HG03039 (cell line): Measurements from ENCODE around the gene GRAP.

Source experiments
- ATAC-seq: cut with Tn5 transposase; IDR thresholded peaks from one replicate; pipeline ENCODE4 v1.9.1; 2021; ENCODE audit warnings: mild to moderate bottlenecking, moderate library complexity; ENCODE audit not compliant: unreplicated experiment

Gene GRAP

GRCh38 chr17:19019041-19019941 lies 27.5 kb downstream of the GRAP start:
- no peak for ATAC-seq

GRCh38 chr17:19018600-19018950 lies 28.2 kb downstream of the GRAP start:
- no peak for ATAC-seq

GRCh38 chr17:19017804-19018599 lies 28.8 kb downstream of the GRAP start:
- no peak for ATAC-seq

DNA sequence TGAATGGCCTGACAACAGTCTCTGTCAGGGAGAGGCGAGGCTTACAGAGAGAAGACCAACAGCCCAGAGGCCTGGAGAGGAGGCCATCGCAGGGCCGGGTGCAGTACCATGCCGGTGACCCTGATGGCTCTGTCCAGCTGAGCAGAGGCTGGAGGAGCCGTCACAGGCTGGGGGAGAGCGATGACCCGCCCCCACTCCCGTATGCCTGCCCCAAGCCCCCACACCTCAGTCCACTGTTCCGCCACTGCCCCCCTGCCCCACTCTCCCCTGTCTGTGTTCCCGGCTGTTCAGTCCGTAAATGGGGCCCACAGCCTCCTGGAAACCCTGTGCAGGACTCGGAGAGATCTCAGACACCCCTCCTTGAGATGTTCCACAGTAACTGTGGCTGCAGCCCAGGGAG lies 29.4 kb downstream of the GRAP start:
- ATAC-seq: no peak

DNA sequence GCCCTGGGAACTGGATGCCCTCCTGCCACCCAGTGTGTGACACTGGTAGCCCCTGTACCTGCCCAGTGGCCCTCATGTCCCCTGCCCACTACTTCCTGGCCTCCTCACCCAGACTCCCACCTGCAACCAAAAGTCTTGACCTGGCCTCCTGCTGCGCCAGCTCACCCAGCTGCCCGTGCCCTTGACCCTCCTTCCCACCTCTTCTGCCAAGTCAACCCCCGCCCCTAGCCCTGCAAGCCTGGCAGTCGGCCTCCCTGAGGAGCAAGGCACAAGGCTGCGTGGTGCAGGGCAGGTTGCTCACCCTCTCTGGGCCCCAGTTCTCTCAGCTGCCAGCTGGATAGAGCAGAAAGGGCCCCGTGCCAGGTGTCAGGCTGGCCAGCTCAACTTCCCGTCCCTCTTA lies 29.9 kb downstream of the GRAP start:
- ATAC-seq: no peak

- no peak for ATAC-seq
Observed at GRCh38 chr17:19016297-19016696, 30.5 kb downstream of the GRAP start.

- ATAC-seq: no peak
Observed at GRCh38 chr17:19015428-19015827, 31.3 kb downstream of the GRAP start.

DNA sequence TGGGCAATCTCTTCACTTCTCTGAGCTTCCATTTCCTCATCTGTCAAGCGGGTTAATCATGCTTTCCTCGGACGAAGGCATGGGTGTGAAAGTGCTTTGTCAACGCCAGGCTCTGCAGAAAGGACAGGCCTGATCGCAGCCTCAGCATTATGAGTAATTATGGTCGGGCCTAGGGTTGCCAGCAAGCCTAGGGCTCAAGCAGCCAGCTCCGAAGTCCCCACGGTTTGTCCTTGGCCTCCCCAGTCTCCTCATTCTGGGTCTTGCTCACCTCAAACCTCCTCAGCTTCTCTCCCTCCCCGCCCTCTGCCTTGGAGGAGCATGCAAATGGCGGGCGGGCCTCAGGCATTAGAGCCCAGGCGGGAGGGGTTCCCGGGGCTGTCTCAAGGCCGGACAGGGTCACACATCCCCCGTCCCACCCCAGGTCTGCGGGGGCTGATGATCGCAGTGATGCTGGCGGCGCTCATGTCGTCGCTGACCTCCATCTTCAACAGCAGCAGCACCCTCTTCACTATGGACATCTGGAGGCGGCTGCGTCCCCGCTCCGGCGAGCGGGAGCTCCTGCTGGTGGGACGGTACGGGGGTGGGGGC lies 32.0 kb downstream of the GRAP start:
- no peak for ATAC-seq

DNA sequence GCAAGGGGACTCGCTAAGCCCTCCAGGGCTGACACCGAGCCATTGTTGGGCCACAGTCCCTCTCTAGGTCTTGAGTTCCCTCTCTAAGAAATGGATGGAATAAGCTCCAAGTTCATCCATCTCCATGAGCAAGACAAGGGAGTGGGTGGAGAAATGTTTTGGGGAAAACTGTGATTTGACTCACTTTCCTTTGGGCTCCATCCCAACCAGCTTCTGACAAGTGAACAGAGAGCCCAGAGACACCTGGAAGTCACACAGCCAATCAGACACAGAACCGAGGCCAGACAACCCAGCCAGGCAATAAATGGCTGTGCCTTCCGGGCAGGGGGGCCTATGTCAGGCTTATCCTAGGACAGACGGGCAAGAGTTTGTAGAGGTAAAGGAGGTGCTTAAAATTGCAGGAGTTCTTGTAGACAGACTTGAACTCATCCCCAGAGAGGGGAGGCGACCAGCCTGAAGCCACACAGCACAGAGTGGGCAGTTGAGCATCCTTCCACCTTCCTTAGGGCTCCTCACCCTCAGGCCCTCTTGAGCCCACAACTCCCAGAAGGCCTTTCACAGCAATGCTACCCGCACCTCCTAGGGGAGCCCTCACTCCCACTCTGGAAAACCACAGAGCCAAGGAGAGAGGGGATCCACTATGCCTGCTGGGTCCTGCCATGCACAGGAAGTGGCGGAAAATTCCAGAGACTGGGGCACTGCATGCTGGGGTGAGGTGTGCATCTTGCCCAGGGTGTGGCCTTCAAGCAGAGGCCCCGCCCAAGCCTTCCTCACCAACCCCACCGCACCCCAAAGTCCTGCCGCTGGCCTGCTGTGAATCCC lies 32.7 kb downstream of the GRAP start:
- no peak for ATAC-seq

DNA sequence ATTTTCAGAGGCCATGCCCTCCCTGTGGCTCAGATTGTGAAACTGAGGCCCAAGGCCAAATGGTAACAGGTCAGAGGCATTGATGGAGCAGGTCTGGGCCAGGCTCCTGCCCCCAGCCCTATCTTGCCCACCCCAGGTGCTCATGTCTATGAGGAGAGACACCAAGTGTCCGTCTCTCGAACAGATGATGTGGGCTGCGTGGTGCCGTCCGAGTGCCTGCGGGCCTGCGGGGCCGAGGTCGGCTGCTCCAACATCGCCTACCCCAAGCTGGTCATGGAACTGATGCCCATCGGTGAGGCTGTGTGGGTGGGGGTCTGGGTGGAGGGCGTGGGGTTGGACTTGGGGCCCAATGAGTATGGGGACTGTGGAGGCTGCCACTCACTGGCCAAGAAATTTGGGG lies 33.5 kb downstream of the GRAP start:
- no peak for ATAC-seq

- no peak for ATAC-seq
Observed at GRCh38 chr17:19012171-19013080, 34.3 kb downstream of the GRAP start.

GRCh38 chr17:19011581-19011980 lies 35.2 kb downstream of the GRAP start:
- ATAC-seq: no peak

- ATAC-seq: no peak
Observed at GRCh38 chr17:19010729-19011505, 35.8 kb downstream of the GRAP start.

GRCh38 chr17:19009970-19010369 lies 36.8 kb downstream of the GRAP start:
- no peak for ATAC-seq

DNA sequence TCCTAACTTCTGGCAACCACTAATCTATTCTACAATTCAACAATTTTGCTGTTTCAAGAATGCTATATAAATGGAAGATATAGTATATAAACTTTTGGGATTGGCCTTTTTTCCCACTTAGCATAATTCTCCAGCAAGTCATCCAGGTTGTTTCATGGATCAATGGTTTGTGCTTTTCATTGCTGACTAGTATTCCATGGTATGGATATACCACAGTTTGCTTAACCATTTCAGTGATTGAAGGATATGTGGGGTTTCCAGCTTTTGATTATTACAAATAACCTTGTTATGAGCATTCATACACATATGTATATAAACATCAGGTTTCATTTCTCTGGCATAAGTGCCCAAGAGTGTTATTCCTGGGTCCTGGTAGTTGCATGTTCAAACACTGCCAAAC lies 40.1 kb downstream of the GRAP start:
- no peak for ATAC-seq

- ATAC-seq: no peak
Observed at GRCh38 chr17:19005789-19006430, 40.8 kb downstream of the GRAP start.

DNA sequence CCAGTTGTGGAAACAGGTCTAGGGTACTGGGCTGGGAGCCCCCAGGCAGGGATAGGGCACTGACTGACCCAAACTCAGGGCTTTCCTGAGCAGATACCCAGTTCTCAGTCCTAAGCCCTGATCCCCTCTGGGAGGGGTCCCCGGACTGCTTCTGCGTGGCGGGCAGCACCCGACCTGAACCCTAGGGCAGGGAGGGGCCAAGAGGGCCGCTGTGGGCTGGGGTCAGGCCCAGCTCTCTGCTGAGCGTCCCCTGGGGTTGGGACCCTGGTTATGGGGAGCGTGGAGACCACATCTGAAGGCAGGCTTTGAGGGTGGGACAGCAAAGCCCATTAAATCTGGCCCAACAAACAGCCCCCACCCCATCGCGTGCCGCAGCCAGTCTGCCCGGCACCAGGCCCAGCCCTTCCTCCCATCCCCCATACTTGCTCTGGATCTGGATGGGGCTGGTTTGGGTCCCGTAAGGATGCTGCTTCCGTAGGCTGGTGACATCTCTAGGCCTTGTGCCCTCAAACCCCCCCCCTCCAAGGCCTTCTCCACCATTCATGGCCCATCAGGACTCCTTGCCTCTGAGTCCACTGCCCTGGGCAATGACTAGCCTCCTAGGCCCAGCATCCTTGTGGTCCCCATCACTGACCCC lies 41.5 kb downstream of the GRAP start:
- no peak for ATAC-seq
